SKM-1 (cell line): ENCODE results near the gene SLC16A11.
"Not testable (repeated sequence)": the region's sequence is repeated elsewhere in the genome, so short reads cannot be mapped to it uniquely, and the experiment has no call there.

ENCODE experiments used
- DNase-seq: peaks from one replicate; lab custom pipeline; 2025; ENCODE audit not compliant: unreplicated experiment; lab: John Stamatoyannopoulos, UW

SLC16A11 gene

GRCh38 chr17:7058831-7059447 lies 15.0 kb upstream of the SLC16A11 start:
- DNase-seq, result no peak

GRCh38 chr17:7056386-7056785 lies 12.5 kb upstream of the SLC16A11 start:
- DNase-seq, result no peak

GRCh38 chr17:7050583-7050982 lies 6.7 kb upstream of the SLC16A11 start:
- not testable (repeated sequence) for DNase-seq

DNA sequence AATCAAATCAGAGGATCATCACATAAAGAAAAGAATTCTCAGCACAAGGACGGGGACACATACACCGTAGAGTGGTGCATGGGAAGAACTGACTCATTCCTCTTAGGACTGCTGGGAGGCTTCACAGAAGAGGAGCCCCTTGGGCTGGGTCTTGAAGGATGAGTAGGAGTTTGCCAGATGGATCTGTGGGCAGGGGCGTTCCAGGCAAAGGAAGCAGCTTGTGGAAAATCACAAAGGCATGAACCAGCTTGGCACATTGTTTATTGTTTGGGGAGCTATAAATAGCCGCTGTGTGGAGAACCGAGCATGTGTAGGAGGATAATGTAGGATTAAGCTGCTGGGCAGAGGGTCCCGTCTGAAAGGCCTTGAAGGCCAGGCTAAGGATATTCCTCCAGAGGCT lies 5.1 kb upstream of the SLC16A11 start:
- DNase-seq, result no peak

DNA sequence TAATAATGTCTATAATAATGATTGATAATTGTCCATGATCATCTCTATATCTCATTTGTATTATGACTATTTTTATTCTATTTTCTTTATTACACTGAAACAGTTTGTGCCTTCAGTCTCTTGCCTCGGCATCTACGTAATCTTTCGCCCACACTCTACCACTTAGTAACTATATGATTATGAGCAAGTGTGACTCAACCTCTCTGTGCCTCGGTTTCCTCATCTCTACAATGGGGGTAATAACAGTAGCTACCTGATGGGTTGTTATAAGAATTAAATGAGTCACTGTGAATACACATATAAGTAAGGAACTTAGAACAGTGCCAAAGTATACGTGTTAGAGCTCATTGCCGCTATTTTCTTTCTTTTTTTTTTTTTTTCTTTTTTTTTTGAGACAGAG lies 3.7 kb upstream of the SLC16A11 start:
- DNase-seq, result no peak

DNA sequence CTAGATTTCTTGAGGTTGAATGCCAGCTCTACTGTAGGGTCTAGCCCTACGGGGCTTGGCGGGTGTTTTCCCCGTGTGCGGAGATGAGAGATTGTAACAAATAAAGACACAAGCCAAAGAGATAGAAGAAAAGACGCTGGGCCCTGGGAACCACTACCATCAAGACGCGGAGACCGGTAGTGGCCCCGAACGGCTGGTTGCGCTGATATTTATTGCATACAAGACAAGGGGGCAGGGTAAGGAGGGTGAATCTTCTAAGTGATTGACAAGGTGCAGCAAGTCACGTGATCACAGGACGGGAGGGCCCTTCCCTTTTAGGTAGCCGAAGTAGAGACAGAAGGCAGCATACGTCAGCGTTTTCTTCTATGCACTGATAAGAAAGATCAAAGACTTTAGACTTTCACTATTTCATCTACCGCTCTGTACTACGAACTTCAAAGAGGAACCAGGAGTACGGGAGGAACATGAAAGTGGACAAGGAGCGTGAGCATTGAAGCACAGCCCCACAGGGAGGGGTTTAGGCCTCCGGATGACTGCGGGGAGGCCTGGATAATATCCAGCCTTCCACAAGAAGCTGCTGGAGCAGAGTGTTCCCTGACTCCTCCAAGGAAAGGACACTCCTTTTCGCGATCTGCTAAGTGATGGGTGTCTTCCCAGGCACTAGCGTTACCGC lies 3.0 kb upstream of the SLC16A11 start:
- not testable (repeated sequence) for DNase-seq

DNA sequence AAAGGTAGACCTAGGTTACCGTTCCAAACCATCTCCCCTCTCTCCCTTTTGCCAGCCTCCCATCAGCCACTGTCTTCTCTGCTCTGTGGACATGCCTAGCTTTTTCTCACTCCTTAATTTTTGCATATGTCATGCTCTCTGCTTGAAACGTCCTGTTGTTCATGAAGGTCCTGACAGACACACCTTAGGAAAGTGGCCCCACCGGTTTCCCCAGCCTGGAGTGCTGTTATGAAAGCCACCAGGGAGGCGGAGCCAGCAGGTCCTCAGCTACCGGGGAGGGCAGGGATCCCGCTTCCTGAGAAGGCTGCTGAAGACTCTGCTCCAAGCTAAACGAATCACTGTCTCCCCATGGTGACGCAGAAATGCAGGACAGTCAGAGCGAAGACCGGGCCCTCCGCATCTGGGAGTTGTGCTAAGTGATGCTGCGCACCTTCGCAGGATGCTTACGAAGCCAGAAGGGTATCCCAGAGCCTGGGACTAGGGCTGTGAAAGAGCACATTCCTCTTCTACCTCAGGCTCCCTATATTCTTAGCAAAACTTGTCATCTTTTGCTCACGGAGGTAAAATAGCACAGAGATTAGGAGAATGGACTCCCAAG lies 2.3 kb upstream of the SLC16A11 start:
- DNase-seq, result no peak

DNA sequence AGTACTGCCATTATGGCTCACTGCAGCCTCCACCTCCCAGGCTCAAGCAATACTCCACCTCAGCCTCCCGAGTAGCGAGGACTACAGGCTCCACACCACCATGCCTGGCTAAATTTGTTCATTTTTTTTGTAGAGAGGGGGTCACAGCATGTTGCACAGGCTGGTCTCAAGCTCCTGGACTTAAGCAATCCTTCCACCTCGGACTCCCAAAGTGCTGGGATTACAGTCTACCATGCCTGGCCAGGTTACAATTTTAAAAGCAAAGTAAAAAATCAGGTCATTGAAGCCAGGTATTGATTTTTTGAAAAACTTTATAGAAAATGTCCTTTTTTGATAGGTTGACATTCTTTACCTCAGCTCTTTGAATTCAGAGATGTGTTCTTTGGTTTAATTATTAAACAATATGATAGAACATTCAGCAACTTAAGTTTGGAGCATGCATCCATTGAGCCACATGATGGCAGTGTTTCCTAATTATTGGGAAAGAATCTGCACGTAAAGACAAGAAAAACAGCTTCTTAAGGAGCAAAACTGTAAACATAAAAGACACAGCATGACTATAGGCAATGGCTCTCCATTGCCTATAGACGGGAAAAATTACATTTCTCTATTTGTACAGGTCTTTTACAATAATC lies 1.7 kb upstream of the SLC16A11 start:
- DNase-seq, result no peak

DNA sequence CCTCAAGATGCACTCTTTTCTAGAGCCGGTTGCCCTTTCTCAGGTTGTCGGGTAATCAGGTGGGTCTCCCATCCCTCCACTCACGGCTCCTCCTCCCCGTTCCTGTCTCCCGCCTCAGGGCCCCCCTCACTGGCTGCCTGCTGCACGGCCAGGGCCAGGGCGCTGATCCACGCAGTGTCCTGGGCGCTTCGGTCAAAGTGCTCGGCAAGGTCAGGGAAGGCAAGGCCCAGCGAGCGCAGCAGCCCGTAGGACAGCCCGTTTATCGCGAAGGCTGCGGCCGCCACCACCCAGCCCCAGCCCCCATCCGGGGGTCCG lies 753 bp downstream of the SLC16A11 start:
- no peak for DNase-seq

DNA sequence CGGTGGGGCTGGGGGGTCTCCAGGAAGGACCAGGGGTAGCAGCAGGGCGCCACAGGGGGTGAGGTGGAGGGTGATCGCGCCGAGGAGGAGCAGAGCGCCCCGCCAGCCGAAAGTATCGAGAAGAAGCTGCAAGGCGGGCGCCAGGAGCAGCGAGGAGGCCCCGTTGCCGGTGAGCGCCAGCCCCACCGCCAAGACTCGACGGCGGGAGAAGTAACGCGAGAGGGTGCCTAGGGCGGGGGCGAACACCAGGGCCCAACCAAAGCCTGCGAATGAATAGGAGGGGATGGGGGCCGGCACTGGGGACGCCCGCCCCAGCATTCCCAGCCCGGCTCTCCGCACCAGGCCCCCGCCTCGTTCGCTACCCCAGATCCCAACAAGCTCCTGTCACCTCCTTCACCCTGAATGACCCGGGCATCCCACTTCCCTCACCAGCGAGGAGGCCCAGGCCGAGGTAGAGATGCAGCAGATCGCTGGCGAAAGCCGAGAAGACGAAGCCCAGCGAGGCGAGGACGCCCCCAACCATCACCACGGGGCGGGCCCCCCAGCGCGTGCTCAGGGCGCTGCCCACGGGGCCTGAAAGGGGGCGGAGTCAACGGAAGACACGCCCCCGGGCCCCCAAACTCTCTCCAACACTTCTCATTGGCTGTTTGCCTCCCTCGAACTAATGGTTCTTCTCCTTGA lies 1.3 kb downstream of the SLC16A11 start:
- no peak for DNase-seq

DNA sequence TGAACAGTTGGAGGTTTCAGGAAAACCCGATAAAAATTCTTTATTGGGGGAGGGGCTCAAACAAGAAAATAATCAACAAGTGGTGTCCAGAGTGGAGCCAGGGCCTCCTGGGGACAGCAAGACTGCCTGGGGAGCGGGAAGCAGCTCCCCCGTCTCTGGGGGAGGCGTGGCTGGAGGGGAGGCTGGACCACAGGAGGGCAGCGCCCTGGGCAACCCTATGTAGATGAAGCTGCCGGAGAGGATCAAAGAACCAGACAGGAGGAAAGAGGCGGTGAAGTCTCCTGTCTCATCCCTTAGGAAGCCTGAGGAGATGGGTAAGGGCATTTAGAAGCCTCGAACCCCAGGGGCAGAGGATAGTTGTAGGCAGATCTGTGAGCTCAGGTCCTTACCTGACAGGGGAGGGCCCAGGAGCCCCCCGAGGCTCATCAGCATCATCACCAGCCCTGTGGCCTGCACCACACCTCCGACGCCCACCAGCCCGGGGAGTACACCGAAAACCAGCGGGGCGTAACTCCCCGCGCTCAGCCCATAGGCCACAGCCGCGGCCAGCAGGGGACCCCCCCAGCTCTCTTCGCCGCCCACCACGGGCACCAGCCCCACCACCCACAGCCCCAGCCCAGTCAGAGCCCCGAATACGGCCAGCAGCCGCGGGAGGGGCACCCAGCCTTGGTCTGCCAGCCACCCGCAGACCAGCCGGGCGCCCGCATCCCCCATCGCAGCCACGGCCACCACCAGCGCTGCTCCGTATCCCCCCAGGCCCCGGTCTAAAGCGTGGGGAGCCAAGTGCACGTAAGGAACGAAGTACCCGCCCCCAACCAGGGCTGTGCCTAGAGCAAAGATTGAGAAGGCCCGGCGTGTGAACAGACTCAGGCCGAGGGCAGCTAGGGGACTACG lies 2.0 kb downstream of the SLC16A11 start:
- DNase-seq, result no peak

DNA sequence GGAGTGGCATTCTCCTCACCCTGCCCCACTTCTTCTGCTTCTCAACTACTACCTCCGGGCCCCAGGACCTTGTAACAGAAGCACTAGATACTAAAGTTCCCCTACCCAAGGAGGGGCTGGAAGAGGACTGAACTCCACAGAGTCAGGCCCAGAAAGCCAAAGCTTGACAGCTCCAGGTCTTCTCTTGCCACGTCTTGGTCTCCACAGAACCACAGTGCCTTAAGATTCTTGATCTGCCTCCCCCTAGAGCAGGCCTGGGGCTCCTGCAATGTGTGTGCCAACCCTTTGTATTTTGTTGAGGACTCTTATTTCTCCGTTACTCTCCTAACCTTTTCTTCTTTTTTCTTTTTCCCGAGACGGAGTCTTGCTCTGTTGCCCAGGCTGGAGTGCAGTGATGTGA lies 4.1 kb downstream of the SLC16A11 start:
- DNase-seq, result no peak

DNA sequence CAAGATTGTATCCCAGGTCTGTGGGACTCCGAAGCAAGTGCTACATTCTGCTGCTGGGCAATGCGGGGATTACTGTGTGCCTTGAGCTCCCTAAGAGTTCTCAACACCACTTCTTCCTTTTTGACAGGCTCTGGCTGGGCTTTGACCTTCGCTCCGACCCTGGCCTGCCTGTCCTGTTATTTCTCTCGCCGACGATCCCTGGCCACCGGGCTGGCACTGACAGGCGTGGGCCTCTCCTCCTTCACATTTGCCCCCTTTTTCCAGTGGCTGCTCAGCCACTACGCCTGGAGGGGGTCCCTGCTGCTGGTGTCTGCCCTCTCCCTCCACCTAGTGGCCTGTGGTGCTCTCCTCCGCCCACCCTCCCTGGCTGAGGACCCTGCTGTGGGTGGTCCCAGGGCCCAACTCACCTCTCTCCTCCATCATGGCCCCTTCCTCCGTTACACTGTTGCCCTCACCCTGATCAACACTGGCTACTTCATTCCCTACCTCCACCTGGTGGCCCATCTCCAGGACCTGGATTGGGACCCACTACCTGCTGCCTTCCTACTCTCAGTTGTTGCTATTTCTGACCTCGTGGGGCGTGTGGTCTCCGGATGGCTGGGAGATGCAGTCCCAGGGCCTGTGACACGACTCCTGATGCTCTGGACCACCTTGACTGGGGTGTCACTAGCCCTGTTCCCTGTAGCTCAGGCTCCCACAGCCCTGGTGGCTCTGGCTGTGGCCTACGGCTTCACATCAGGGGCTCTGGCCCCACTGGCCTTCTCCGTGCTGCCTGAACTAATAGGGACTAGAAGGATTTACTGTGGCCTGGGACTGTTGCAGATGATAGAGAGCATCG lies 5.6 kb downstream of the SLC16A11 start:
- no peak for DNase-seq

DNA sequence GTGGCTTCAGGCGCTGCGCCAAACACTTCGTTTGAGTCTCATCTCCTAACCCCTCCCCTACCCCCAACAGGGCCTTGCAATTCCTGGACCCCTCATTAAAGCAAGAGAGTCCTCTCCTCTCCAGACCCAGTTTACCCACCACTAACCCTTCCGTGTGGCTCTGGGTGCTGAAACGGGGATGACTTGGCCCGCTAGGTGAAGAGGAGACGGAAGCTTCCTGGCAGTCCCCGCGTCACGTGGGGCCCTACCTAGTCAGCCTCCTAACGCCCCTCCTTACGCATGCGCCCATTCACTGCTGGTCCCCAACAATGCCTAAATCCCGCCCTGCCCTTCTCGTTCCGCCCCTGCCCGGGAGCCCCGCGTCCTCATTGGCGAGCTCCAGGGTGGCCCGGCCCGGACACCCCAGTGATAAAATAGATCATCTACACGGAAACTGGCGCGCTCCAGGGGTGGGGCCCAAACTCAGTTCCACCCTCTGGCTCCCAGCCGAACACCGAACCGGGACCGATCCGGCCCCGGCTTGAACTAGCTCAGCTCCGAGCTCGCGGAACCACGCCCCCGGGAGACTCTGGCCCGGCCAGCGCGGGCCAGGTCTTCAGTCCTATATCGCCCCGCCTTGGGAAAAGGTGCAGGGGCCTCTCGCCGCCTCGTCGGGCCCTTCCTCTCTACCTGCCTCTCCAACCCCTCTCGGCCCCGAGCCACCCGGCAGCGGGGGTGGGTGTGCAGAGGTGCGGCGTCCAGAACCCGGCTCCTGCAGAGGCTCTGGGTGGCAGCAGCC lies 8.1 kb downstream of the SLC16A11 start, which contains the start of gene SLC16A13:
TSS of gene SLC16A13 (plus strand) at position 425 of the 778 bp plus-strand sequence. CDS start 368 bp downstream, outside the sequence.
- DNase-seq, result peak; percentile 50

DNA sequence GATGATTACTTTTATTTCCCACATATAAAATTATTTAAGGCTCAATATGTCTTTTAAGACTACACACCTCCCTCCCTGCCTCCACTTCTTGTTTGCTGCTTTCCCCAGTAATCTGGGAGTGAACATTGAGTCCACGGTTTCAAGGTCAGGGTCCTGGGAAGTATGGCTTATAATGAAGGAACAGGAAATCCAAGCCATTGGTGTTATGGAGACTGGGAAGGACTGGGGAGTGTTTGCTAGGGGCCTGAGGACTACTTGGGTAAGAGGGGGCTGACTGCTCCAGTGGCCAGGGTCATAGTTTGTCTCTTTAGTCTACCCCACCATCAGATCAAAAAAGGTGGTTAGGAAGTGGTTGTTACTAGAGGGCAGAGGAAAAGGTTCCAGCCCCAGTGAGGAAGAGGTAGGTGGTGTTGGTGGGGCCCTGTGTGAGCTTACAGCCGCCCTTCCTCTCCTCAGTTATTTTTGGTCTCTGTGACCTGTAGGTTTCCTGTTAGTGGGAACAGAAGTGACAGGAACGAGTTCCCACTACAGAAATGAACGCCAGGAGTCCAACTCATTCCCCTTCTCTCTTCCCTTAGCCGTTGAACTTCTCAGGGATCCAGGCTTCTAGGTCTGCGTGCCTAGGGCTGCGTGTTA lies 8.8 kb downstream of the SLC16A11 start:
- no peak for DNase-seq

DNA sequence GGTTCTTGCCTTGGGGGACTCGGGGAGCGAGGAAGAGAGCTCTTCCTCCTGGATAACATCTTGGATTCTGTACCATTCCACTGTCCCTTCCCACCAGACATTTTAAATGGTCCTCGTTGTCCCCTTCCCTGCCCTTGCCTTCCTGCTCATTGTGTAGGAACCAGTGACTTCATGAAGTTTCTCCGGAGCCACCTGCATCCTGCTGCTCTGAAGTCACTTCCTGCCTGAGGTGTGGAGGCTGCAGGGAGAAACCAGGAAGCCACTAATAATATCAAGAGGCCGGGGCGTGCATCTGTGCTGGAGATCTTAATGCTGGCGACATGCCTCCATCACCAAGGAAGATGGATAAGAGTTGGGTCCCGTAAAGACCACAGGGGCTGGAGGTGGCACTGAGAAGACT lies 14.2 kb downstream of the SLC16A11 start:
- DNase-seq, result no peak

GRCh38 chr17:7029096-7029495 lies 14.8 kb downstream of the SLC16A11 start:
- DNase-seq, result no peak

DNA sequence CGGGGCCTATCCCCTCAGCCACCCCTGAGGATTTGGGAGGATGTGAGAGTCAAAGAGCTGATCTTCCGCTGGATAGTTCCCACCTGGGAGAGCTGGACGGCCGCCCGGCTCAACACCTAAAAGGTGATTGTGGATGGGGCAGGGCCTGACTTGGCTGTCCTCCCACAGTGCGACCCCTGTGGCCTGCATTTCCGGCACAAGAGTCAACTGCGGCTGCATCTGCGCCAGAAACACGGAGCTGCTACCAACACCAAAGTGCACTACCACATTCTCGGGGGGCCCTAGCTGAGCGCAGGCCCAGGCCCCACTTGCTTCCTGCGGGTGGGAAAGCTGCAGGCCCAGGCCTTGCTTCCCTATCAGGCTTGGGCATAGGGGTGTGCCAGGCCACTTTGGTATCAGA lies 16.6 kb downstream of the SLC16A11 start:
- no peak for DNase-seq
